PC-3 (cell line): ENCODE data around the gene ACOXL.

Experiments
- CTCF ChIP-seq: fragments of 300-600 bp; sonication (generic); conservative IDR thresholded peaks from 2 replicates; pipeline ENCODE4 v1.5.1; 2017; ENCODE audit warnings: antibody characterized with exemption, low read depth, mild to moderate bottlenecking, low read length
- EZH2 ChIP-seq: fragments of 300-600 bp; sonication (generic); IDR thresholded peaks from one replicate; pipeline ENCODE4 v1.6.1; 2017; ENCODE audit warnings: antibody characterized with exemption, mild to moderate bottlenecking, low read length; ENCODE audit not compliant: unreplicated experiment
- EZH2phosphoT487 ChIP-seq: fragments of 300-600 bp; sonication (generic); IDR thresholded peaks from 2 replicates; pipeline ENCODE4 v1.6.1; 2018; ENCODE audit warnings: mild to moderate bottlenecking, antibody characterized with exemption, low read length, borderline replicate concordance

GRCh38 chr2:111030260-111030891 is 298.0 kb downstream of the ACOXL start:
- TF ChIP-seq CTCF: no peak
- TF ChIP-seq EZH2: no peak
- TF ChIP-seq EZH2phosphoT487: no peak
